ENCODE results near the gene DPEP1. TPM values are rescaled to one million over a fixed set of nuclear protein-coding genes. Genes with fewer than 3 reads are reported as not detected.

Gene DPEP1
- total and polyA plus RNA-seq, 2 donors (not counting 1 experiment from before 2014, with no cell fraction given): not detected

DNA sequence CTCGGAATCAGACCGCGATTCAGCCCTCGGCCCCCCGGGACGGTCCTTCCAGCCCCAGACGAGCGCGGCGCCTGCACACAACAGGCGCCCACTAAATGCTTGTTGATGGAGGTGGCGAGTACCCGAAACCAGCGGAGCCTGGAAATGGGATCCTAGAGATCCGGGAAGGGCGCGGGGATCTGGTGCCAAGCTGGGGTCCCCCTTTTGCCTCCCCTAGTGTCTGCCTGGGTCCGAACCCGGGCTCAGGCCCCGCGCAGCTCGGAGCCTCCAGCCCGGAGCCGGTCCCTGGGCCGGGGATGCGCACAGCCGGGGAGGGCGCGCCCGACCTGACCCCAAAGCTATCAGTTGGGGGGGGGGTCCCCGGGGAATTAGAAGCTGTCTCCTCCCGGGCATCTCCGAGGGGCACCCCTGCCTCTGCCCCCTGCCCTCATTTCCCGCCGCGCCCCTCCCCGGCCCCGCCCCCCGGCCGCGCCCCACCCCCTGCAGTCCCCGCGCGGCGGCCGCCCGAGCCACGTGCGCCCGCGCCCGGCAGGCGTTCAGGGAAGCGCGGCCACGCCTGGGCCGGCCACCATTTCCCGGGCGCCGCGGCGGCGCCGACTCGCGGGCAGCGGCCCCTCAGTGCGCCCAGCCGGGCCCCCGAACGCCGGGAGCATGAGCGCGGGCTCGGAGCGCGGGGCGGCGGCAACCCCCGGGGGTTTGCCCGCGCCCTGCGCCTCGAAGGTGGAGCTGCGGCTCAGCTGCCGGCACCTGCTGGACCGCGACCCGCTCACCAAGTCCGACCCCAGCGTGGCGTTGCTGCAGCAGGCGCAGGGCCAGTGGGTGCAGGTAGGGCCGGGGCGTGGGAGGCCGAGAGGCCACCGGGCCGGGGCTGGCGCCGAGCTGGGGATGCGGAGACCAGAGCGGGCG, 37.9 kb upstream of the DPEP1 start, which contains the start of gene CPNE7:
Gene CPNE7 (plus strand): TSS at position 512 of the 906 bp plus-strand sequence. CDS start 140 bp downstream, at position 652.
- H3K27me3 ChIP-seq (replicated peaks in 1 of 4; ENCODE audit: control extremely low read depth in 1 of 4, control insufficient read depth in 3 of 4, insufficient read depth in 4 of 4, low read length in 3 of 4): peaks cover 0 to 22% (median 5%) of the 10 kb centered on the region in 4 experiments
- H3K9ac ChIP-seq (ENCODE audit: low read length): peak within 1 kb of the TSS; percentile 60
- H3K4me1 ChIP-seq (ENCODE audit: control insufficient read depth in 2 of 2, insufficient read depth in 2 of 2, low read length in 2 of 2): peaks cover 29 to 30% of the 10 kb centered on the region in 2 donors
- peak; percentile 61 for DNase-seq
- no peaks in the 10 kb centered on the region for H3K36me3 ChIP-seq (replicated peaks in 1 of 2; ENCODE audit: control extremely low read depth in 1 of 2, control insufficient read depth in 1 of 2, extremely low read depth in 1 of 2, insufficient read depth in 2 of 2, low read length in 1 of 2)
- peak within 1 kb of the TSS in 4 of 5 experiments; percentile 35 to 56 (median 52) for H3K4me3 ChIP-seq (ENCODE audit: control extremely low read depth in 1 of 5, extremely low read depth in 1 of 5, insufficient read depth in 1 of 5, low read depth in 2 of 5, low read length in 4 of 5)
- H3K9me3 ChIP-seq (ENCODE audit: control extremely low read depth in 1 of 3, control insufficient read depth in 2 of 3, insufficient read depth in 1 of 3, low read length in 2 of 3): no peaks in the 10 kb centered on the region
- no peaks in the 10 kb centered on the region for H3K9me3 Mint-ChIP-seq (ENCODE audit: insufficient read depth)
- H3K27ac Mint-ChIP-seq: no peak within 1 kb of the TSS
- peaks cover 4% of the 10 kb centered on the region for H4K20me1 ChIP-seq (ENCODE audit: control insufficient read depth, insufficient read depth, low read length, poor library complexity, severe bottlenecking)
- peaks cover 14% of the 10 kb centered on the region for H3K27me3 Mint-ChIP-seq
- 2% methylated on average over 97 of the region's 103 CpGs for WGBS (ENCODE audit: insufficient coverage)
- H3K4me3 Mint-ChIP-seq: peak within 1 kb of the TSS; percentile 78
- no peak within 1 kb of the TSS for H3K27ac ChIP-seq (ENCODE audit: low read length in 2 of 2)
- no peak for TF ChIP-seq EZH2 (IDR thresholded peaks at IDR 0.05; ENCODE audit: borderline replicate concordance, insufficient read depth, low read depth, low read length, poor library complexity, severe bottlenecking)
- TF ChIP-seq, protein P1, sequence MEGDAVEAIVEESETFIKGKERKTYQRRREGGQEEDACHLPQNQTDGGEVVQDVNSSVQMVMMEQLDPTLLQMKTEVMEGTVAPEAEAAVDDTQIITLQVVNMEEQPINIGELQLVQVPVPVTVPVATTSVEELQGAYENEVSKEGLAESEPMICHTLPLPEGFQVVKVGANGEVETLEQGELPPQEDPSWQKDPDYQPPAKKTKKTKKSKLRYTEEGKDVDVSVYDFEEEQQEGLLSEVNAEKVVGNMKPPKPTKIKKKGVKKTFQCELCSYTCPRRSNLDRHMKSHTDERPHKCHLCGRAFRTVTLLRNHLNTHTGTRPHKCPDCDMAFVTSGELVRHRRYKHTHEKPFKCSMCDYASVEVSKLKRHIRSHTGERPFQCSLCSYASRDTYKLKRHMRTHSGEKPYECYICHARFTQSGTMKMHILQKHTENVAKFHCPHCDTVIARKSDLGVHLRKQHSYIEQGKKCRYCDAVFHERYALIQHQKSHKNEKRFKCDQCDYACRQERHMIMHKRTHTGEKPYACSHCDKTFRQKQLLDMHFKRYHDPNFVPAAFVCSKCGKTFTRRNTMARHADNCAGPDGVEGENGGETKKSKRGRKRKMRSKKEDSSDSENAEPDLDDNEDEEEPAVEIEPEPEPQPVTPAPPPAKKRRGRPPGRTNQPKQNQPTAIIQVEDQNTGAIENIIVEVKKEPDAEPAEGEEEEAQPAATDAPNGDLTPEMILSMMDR (IDR thresholded peaks at IDR 0.05): no peak
- H3K79me2 ChIP-seq (ENCODE audit: control insufficient read depth, insufficient read depth, low read length): no peaks in the 10 kb centered on the region
- peak; percentile 44 for ATAC-seq (ENCODE audit: low read depth)
- CTCF ChIA-PET: no interaction called here
- POLR2A ChIA-PET: interaction anchor here (1.3 kb wide), 1 partner anchor 12 kb away, joined by 9 read pairs; no protein-coding TSS in a partner anchor
- peaks cover 16% of the 10 kb centered on the region for H3K4me1 Mint-ChIP-seq
- intact Hi-C loops (cut with micrococcal nuclease): no loop called here
- H2AFZ ChIP-seq (ENCODE audit: insufficient read depth, low read depth, low read length, poor library complexity, severe bottlenecking): peak within 1 kb of the TSS; percentile 71
- H3K4me2 ChIP-seq (replicated peaks; ENCODE audit: low read depth, low read length, poor library complexity, severe bottlenecking): peak within 1 kb of the TSS; percentile 94
